ENCODE results near the gene FLNA. TPM values are rescaled to one million over a fixed set of nuclear protein-coding genes. Genes with fewer than 3 reads are reported as not detected.

Gene FLNA
- total RNA-seq, 1 donor from 2014 or later: 806 TPM

DNA sequence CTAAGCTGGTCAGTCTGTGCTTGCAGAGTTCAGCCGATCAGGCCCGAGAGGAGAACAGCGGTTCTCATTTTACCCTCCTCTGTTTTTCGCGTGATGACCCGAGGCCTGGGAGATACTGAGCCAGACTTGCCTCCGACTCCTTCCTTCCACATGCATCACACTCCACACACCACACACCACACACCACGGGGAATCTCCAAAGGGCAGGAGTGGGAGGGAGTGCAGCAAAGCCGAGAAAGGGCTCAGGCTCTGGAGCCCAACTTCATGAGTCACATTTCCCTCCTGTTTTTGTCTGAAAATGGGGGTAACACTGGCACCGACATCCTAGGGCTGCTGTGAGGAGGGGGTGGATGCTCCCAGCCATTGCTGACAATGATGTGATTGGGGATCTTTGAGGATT, 39.9 kb downstream of the FLNA start:
- Mint-ChIP-seq H3K9me3 (no peaks in the 10 kb centered on the region), H3K36me3 (no peaks in the 10 kb centered on the region), H3K27me3 (peaks cover 2% of the 10 kb centered on the region), H3K4me1 (ENCODE audit: unreplicated experiment) (no peaks in the 10 kb centered on the region), H3K4me3 (no peak overlapping the region), H3K27ac (no peak overlapping the region)
- TF ChIP-seq, protein P1, sequence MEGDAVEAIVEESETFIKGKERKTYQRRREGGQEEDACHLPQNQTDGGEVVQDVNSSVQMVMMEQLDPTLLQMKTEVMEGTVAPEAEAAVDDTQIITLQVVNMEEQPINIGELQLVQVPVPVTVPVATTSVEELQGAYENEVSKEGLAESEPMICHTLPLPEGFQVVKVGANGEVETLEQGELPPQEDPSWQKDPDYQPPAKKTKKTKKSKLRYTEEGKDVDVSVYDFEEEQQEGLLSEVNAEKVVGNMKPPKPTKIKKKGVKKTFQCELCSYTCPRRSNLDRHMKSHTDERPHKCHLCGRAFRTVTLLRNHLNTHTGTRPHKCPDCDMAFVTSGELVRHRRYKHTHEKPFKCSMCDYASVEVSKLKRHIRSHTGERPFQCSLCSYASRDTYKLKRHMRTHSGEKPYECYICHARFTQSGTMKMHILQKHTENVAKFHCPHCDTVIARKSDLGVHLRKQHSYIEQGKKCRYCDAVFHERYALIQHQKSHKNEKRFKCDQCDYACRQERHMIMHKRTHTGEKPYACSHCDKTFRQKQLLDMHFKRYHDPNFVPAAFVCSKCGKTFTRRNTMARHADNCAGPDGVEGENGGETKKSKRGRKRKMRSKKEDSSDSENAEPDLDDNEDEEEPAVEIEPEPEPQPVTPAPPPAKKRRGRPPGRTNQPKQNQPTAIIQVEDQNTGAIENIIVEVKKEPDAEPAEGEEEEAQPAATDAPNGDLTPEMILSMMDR (conservative IDR thresholded peaks at IDR 0.05): no peak
- no peak for DNase-seq (ENCODE audit: extremely low spot score, unreplicated experiment)

DNA sequence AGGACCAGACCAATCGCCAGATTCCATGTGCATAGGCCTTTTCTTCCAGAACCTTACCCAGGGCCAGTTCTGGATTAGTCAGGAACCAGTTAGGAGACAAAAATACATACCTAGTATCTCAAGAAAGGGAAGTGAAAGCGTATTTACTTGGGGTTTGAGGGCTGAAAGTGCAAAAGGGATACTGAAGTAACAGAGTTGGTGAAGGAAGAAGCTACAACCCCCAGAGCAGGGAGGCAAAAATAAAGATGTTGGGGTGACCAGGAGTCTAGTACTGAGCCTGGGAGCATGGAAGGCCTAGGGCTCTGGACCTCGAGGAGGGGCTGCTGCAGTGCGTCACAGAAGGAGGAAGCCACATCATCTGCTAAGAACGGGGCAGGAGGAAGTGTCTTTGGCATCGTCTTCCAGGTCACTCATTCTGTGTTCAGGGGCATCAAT, 40.6 kb downstream of the FLNA start:
- peaks cover 2% of the 10 kb centered on the region for H3K27me3 Mint-ChIP-seq
- no peaks in the 10 kb centered on the region for H3K36me3 Mint-ChIP-seq
- H3K27ac Mint-ChIP-seq: no peak overlapping the region
- no peaks in the 10 kb centered on the region for H3K9me3 Mint-ChIP-seq
- TF ChIP-seq, protein P1 (conservative IDR thresholded peaks at IDR 0.05): no peak
- H3K4me3 Mint-ChIP-seq: no peak overlapping the region
- no peaks in the 10 kb centered on the region for H3K4me1 Mint-ChIP-seq (ENCODE audit: unreplicated experiment)
- no peak for DNase-seq (ENCODE audit: extremely low spot score, unreplicated experiment)

DNA sequence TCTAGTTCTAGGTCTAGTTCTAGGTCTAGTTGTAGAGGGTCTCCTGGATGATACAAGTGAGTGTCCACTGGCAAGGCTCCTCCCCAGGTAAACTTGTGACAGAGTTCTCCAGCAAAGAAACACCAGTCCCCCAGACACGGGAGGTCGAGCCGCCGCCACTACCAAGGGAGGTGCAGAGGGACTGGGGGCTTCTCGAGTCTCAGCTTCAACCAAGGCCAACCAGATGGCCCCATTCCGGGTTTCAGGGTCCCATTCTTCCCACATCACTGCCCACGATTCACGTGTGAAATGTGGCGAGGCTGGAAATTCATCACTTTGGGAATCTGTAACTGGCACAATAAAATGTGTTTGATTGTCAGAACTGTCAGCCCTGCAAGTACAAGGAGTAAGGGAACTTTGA, 41.3 kb downstream of the FLNA start:
- TF ChIP-seq, protein P1 (conservative IDR thresholded peaks at IDR 0.05): no peak
- H3K9me3 Mint-ChIP-seq: no peaks in the 10 kb centered on the region
- peaks cover 2% of the 10 kb centered on the region for H3K27me3 Mint-ChIP-seq
- no peaks in the 10 kb centered on the region for H3K4me1 Mint-ChIP-seq (ENCODE audit: unreplicated experiment)
- H3K27ac Mint-ChIP-seq: no peak overlapping the region
- H3K36me3 Mint-ChIP-seq: no peaks in the 10 kb centered on the region
- no peak overlapping the region for H3K4me3 Mint-ChIP-seq
- no peak for DNase-seq (ENCODE audit: extremely low spot score, unreplicated experiment)

DNA sequence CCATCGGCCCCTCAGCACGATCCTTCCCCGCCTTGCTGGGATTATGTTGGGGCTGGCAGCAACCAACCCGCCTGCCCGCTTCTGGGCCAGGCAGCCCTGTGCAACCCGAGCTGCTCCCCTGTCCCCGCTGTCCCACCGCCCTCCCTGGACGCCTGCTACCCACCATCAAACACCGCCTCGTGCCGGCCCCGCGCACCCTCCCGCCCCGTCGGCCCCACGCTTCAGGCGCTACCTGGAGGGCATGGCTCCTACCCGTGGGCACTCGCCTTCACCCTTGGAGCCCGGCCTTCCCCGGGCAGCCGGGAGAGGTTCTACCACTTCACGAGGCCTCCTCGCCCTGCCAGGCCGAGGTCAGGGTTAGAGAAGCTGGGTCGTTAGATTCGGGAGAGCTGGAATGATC, 41.9 kb downstream of the FLNA start:
- TF ChIP-seq, protein P1 (conservative IDR thresholded peaks at IDR 0.05): no peak
- H3K27me3 Mint-ChIP-seq: peaks cover 5% of the 10 kb centered on the region
- no peak overlapping the region for H3K27ac Mint-ChIP-seq
- no peaks in the 10 kb centered on the region for H3K9me3 Mint-ChIP-seq
- H3K4me1 Mint-ChIP-seq (ENCODE audit: unreplicated experiment): no peaks in the 10 kb centered on the region
- H3K36me3 Mint-ChIP-seq: no peaks in the 10 kb centered on the region
- DNase-seq (ENCODE audit: extremely low spot score, unreplicated experiment): no peak
- H3K4me3 Mint-ChIP-seq: no peak overlapping the region

DNA sequence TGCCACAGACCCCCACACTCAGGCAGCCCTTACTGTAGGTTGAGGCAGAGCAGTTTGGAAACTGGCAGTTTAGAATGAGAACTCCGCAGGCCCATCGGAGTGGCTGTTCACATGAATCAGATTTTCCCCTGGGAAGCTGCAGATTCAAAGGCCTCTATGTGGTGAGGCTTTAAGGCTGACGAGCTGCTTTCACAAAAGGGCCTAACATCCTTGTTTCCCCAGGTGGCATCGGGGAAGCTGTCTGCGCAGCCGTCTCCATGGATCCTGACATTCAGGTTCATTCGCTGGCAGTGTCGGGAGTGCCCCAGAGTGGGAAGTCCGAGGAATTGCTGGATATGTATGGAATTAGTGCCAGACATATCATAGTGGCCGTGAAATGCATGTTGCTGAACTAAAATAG, 45.1 kb downstream of the FLNA start:
- DNase-seq (ENCODE audit: extremely low spot score, unreplicated experiment): no peak
- no peaks in the 10 kb centered on the region for H3K9me3 Mint-ChIP-seq
- peaks cover 15% of the 10 kb centered on the region for H3K4me1 Mint-ChIP-seq (ENCODE audit: unreplicated experiment)
- no peak overlapping the region for H3K4me3 Mint-ChIP-seq
- TF ChIP-seq, protein P1 (conservative IDR thresholded peaks at IDR 0.05): no peak
- H3K36me3 Mint-ChIP-seq: no peaks in the 10 kb centered on the region
- H3K27ac Mint-ChIP-seq: no peak overlapping the region
- peaks cover 8% of the 10 kb centered on the region for H3K27me3 Mint-ChIP-seq

DNA sequence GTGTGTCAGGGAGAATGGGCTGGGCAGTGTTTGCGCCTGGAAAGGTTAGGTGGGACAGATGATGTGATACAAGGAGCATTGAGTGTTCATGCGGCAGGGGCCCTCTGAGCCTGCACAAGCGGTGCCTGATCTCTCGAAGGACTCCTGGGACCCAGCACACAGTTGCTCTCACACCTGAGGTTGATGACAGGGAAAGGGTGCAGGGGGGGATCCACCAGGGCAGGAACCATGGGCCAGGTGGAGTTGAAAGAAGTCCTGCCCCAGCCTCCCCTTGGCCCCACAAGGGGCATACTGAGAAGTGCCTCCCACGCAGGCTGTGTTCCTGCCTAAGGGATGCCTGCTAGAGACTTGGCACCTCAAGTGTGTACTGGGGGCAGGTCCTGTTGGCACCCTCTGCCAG, 45.8 kb downstream of the FLNA start:
- peaks cover 8% of the 10 kb centered on the region for H3K27me3 Mint-ChIP-seq
- no peak for DNase-seq (ENCODE audit: extremely low spot score, unreplicated experiment)
- no peaks in the 10 kb centered on the region for H3K36me3 Mint-ChIP-seq
- H3K9me3 Mint-ChIP-seq: no peaks in the 10 kb centered on the region
- H3K4me3 Mint-ChIP-seq: no peak overlapping the region
- no peak overlapping the region for H3K27ac Mint-ChIP-seq
- TF ChIP-seq, protein P1 (conservative IDR thresholded peaks at IDR 0.05): no peak
- H3K4me1 Mint-ChIP-seq (ENCODE audit: unreplicated experiment): peaks cover 15% of the 10 kb centered on the region

Measured in type B pancreatic cell (in vitro differentiated cells).